ENCODE data around the gene GSTO2. TPM values are rescaled to one million over a fixed set of nuclear protein-coding genes. Genes with fewer than 3 reads are reported as not detected.
A peak's percentile ranks its signal among the peaks of the same experiment; 100 is the strongest.
"Not testable (repeated sequence)": the region's sequence is repeated elsewhere in the genome, so short reads cannot be mapped to it uniquely, and the experiment has no call there.

The GSTO2 gene
- total and polyA plus RNA-seq, 10 donors = 0.32 to 1.4 (median 0.91) TPM

- H3K27ac ChIP-seq = no peak overlapping the region
- H3K27me3 ChIP-seq (replicated peaks in 1 of 7) = no peaks in the 10 kb centered on the region
- TF ChIP-seq POLR2A (IDR thresholded peaks at IDR 0.05) (no peak), POLR2AphosphoS5 (IDR thresholded peaks at IDR 0.05) (no peak), CTCF (IDR thresholded peaks at IDR 0.05 in 8 of 11, conservative IDR thresholded peaks at IDR 0.05 in 3 of 11) (no peak)
- DNase-seq = no peak
- intact Hi-C loops (cut with DNase I; ENCODE audit: low total_unique reads) = no loop called here
- H3K9me3 ChIP-seq = peaks cover 0 to 5% (median 0%) of the 10 kb centered on the region in 8 donors
- H3K4me1 ChIP-seq = peaks cover 0 to 9% (median 0%) of the 10 kb centered on the region in 6 donors
- 93 to 98% (median 97%) methylated on average over 19 to 34 of the region's 34 CpGs for WGBS, 5 donors
- H3K36me3 ChIP-seq = no peaks in the 10 kb centered on the region
- H3K4me3 ChIP-seq = no peak overlapping the region
Observed at GRCh38 chr10:104245066-104245632, 23.8 kb upstream of the GSTO2 start.

- no peak for TF ChIP-seq CTCF (IDR thresholded peaks at IDR 0.05 in 8 of 11, conservative IDR thresholded peaks at IDR 0.05 in 3 of 11)
- no peak overlapping the region for H3K4me3 ChIP-seq
- no peaks in the 10 kb centered on the region for H3K27me3 ChIP-seq (replicated peaks in 1 of 7)
- WGBS, 5 donors = 34 to 64% (median 46%) methylated on average over 2 of the region's 2 CpGs
- no peaks in the 10 kb centered on the region for H3K36me3 ChIP-seq
- intact Hi-C loops (cut with DNase I; ENCODE audit: low total_unique reads) = no loop called here
- peaks cover 0 to 5% (median 0%) of the 10 kb centered on the region in 8 donors for H3K9me3 ChIP-seq
- no peak for DNase-seq
- H3K27ac ChIP-seq = peak overlapping the region in 4 of 8 donors; percentile 59 to 76 (median 66)
- peaks cover 0 to 9% (median 0%) of the 10 kb centered on the region in 6 donors for H3K4me1 ChIP-seq
Observed at GRCh38 chr10:104246976-104247375, 22.0 kb upstream of the GSTO2 start.

GRCh38 chr10:104247513-104248146, 21.4 kb upstream of the GSTO2 start:
- peaks cover 0 to 9% (median 0%) of the 10 kb centered on the region in 6 donors for H3K4me1 ChIP-seq
- H3K36me3 ChIP-seq = no peaks in the 10 kb centered on the region
- 33 to 46% (median 34%) methylated on average over 3 of the region's 3 CpGs for WGBS, 5 donors
- no peak for DNase-seq
- intact Hi-C loops (cut with DNase I; ENCODE audit: low total_unique reads) = no loop called here
- no peaks in the 10 kb centered on the region for H3K27me3 ChIP-seq (replicated peaks in 1 of 7)
- peak overlapping the region in 4 of 8 donors; percentile 59 to 76 (median 66) for H3K27ac ChIP-seq
- H3K9me3 ChIP-seq = peaks cover 0 to 5% (median 0%) of the 10 kb centered on the region in 8 donors
- TF ChIP-seq POLR2AphosphoS5 (IDR thresholded peaks at IDR 0.05) (no peak), CTCF (IDR thresholded peaks at IDR 0.05 in 8 of 11, conservative IDR thresholded peaks at IDR 0.05 in 3 of 11) (no peak), POLR2A (IDR thresholded peaks at IDR 0.05) (no peak)
- H3K4me3 ChIP-seq = no peak overlapping the region

- H3K36me3 ChIP-seq; DNase-seq; H3K4me3 ChIP-seq; H3K27me3 ChIP-seq (replicated peaks in 1 of 7); intact Hi-C loops (cut with DNase I; ENCODE audit: low total_unique reads); H3K9me3 ChIP-seq; H3K27ac ChIP-seq: not testable (repeated sequence)
- 86 to 94% (median 91%) methylated on average over 10 to 11 of the region's 11 CpGs for WGBS, 5 donors
- H3K4me1 ChIP-seq = peaks cover 0 to 14% (median 6%) of the 10 kb centered on the region in 6 donors
Observed at GRCh38 chr10:104248931-104249330, 20.1 kb upstream of the GSTO2 start.
